CD14-positive monocyte (primary cell): ENCODE results near the gene FAT1. TPM values are rescaled to one million over a fixed set of nuclear protein-coding genes. Genes with fewer than 3 reads are reported as not detected.

ENCODE experiments used
- DNase-seq, 3 donors: peaks; one replicate each; pipeline ENCODE4 v3.0.0-alpha.2; 2011 to 2022
- H2AFZ ChIP-seq: 2 replicates; pipeline ENCODE4 v1.6.0; 2012; ENCODE audit warnings: mild to moderate bottlenecking, low read depth, low read length, inconsistent platforms; ENCODE audit not compliant: insufficient read depth, poor library complexity, severe bottlenecking
- H3K27ac ChIP-seq, 2 donors: 1 replicate in 1 of 2; 2 replicates in 1 of 2; pipeline ENCODE4 v1.5.1; 2012 to 2013; ENCODE audit warnings: low read length in 2 of 2, control low read depth in 1 of 2, inconsistent platforms in 1 of 2, low read depth in 1 of 2, mild to moderate bottlenecking in 1 of 2
- H3K27me3 ChIP-seq, 2 donors: one replicate each; pipeline versions ENCODE4 v1.6.0 to v1.6.1; 2011 to 2013; ENCODE audit warnings: low read length in 2 of 2; ENCODE audit not compliant: control insufficient read depth in 2 of 2, insufficient read depth in 2 of 2
- H3K36me3 ChIP-seq, 2 donors: replicated peaks in 1 of 2; 1 replicate in 1 of 2; 2 replicates in 1 of 2; pipeline versions ENCODE4 v1.5.1 to v1.6.1; 2012 to 2013; ENCODE audit warnings: low read length in 2 of 2, control low read depth in 1 of 2, inconsistent platforms in 1 of 2, mild to moderate bottlenecking in 1 of 2; ENCODE audit not compliant: insufficient read depth in 2 of 2, control insufficient read depth in 1 of 2
- H3K4me1 ChIP-seq, 2 donors: 1 replicate in 1 of 2; 2 replicates in 1 of 2; pipeline versions ENCODE4 v1.5.1 to v1.6.1; 2012 to 2013; ENCODE audit warnings: low read length in 2 of 2, control low read depth in 1 of 2, inconsistent platforms in 1 of 2, mild to moderate bottlenecking in 1 of 2, moderate library complexity in 1 of 2; ENCODE audit not compliant: insufficient read depth in 2 of 2, control insufficient read depth in 1 of 2
- H3K4me2 ChIP-seq: replicated peaks from 2 replicates; pipeline ENCODE3; 2012; ENCODE audit warnings: low read length, moderate library complexity, mild to moderate bottlenecking; ENCODE audit not compliant: poor library complexity, severe bottlenecking; ENCODE audit errors: extremely low read depth
- H3K4me3 ChIP-seq, 3 experiments: fragments of 200-600 bp in 1 of 3; sonication (generic) in 1 of 3; replicated peaks in 1 of 3; 1 replicate in 2 of 3; 2 replicates in 1 of 3; pipeline ENCODE4 v1.5.1; 2011 to 2013; ENCODE audit warnings: low read length in 3 of 3, mild to moderate bottlenecking in 3 of 3, control low read depth in 2 of 3, low read depth in 2 of 3, inconsistent platforms in 1 of 3, moderate library complexity in 1 of 3
- H3K79me2 ChIP-seq: 2 replicates; pipeline ENCODE4 v1.6.0; 2012; ENCODE audit warnings: mild to moderate bottlenecking, control low read depth, inconsistent platforms, low read length, moderate library complexity; ENCODE audit not compliant: insufficient read depth
- H3K9ac ChIP-seq: 2 replicates; pipeline ENCODE4 v1.6.0; 2017; ENCODE audit warnings: low read length, mild to moderate bottlenecking; ENCODE audit not compliant: insufficient read depth, poor library complexity, severe bottlenecking
- H3K9me3 ChIP-seq, 2 donors: replicated peaks in 1 of 2; 1 replicate in 1 of 2; 2 replicates in 1 of 2; pipeline versions ENCODE4 v1.5.1 to v1.6.1; 2012 to 2013; ENCODE audit warnings: low read length in 2 of 2, control low read depth in 1 of 2; ENCODE audit not compliant: control insufficient read depth in 1 of 2, insufficient read depth in 1 of 2
- H4K20me1 ChIP-seq: 2 replicates; pipeline ENCODE4 v1.6.0; 2012; ENCODE audit warnings: mild to moderate bottlenecking, low read length, control low read depth, moderate library complexity; ENCODE audit not compliant: insufficient read depth
- H3K27ac Mint-ChIP-seq, 7 donors: one replicate each; pipeline ENCODE4 v1.8.0; 2020; ENCODE audit warnings: mild to moderate bottlenecking in 7 of 7, mixed read lengths in 7 of 7, moderate library complexity in 6 of 7, inconsistent platforms in 2 of 7
- H3K27me3 Mint-ChIP-seq, 3 donors: one replicate each; pipeline ENCODE4 v1.8.0; 2021 to 2022; ENCODE audit warnings: low read depth in 3 of 3, mild to moderate bottlenecking in 3 of 3, mixed read lengths in 3 of 3, moderate library complexity in 3 of 3, inconsistent platforms in 1 of 3
- H3K36me3 Mint-ChIP-seq, 2 donors: one replicate each; pipeline ENCODE4 v1.8.0; 2020; ENCODE audit warnings: mixed read lengths in 2 of 2, inconsistent platforms in 1 of 2, mild to moderate bottlenecking in 1 of 2
- H3K4me1 Mint-ChIP-seq: one replicate; pipeline ENCODE4 v1.8.0; 2020; ENCODE audit warnings: mild to moderate bottlenecking, mixed read lengths
- H3K4me3 Mint-ChIP-seq, 2 donors: one replicate each; pipeline ENCODE4 v1.8.0; 2020; ENCODE audit warnings: mild to moderate bottlenecking in 2 of 2, mixed read lengths in 2 of 2, moderate library complexity in 1 of 2
- H3K9me3 Mint-ChIP-seq, 7 donors: one replicate each; pipeline ENCODE4 v1.8.0; 2020 to 2022; ENCODE audit warnings: mixed read lengths in 7 of 7, mild to moderate bottlenecking in 6 of 7, moderate library complexity in 6 of 7, inconsistent platforms in 2 of 7
- WGBS: methylation state at CpG from one replicate; pipeline ENCODE4 v1.1.5; 2013; ENCODE audit warnings: missing lambda C conversion rate; ENCODE audit not compliant: insufficient coverage; 5-methylcytosine and 5-hydroxymethylcytosine counted together
- intact Hi-C, 2 donors: fragments of 100-400 bp; cut with micrococcal nuclease; formaldehyde crosslinking; loops; one replicate each; pipeline versions ENCODE4 v1.15.0 to v1.15.1; 2023
- polyA plus RNA-seq, 3 donors: library from polyadenylated mRNA; depleted of rRNA in 1 of 3; unstranded in 2 of 3; stranded (reverse) in 1 of 3; fragments of 300-500 nt in 2 of 3; fragments of >200 nt in 1 of 3; fragmentation: Illumina TruSeq in 2 of 3; gene quantifications; 1 replicate in 2 of 3; 2 replicates in 1 of 3; pipeline ENCODE4 v1.2.3, GENCODE V29; 2012 to 2021
- TF ChIP-seq, protein P1 (sequence below): fragments of 200-600 bp; IDR thresholded peaks from one replicate; pipeline ENCODE4 v1.8.0; 2022; ENCODE audit warnings: antibody characterized with exemption, mild to moderate bottlenecking

Gene FAT1
- polyA plus RNA-seq, 3 donors, result not detected

DNA sequence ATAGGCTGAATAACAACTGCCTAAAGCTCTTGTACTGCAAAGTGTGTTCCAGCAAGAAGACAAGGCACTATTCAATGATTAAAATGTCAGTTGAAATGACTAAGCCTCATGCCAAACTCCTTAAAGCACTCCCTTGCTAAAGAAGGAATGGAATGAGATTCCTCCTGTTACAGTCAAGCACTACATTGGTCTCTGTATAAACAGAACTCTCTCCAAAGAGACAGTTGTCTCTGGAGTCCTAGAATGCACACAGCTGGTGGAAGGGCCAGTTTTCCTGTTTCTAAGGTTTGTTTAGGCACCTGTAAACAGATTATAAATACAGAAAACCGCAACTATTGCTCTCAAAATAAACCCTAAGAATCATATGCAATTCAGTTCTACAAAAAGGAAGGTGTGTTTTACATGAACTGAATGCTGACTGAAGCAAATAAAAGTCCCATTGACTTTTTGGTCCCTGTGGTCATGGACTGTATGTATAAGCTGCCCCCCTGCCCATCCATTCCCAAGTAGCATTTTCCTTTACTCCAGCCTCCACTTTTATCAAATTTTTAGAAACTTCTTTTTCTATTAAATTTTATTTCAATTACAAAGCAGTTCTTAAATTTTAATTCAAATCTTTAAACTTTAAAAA lies 47.0 kb downstream of the FAT1 start:
- H3K36me3 Mint-ChIP-seq, result no peaks in the 10 kb centered on the region
- peaks cover 0 to 2% (median 0%) of the 10 kb centered on the region in 7 donors for H3K9me3 Mint-ChIP-seq
- no peak overlapping the region for H3K4me3 Mint-ChIP-seq
- no peak overlapping the region for H3K4me3 ChIP-seq
- H3K4me1 ChIP-seq, result no peaks in the 10 kb centered on the region
- H3K4me1 Mint-ChIP-seq, result no peaks in the 10 kb centered on the region
- no peak for DNase-seq
- H3K36me3 ChIP-seq, result no peaks in the 10 kb centered on the region
- H3K27ac Mint-ChIP-seq, result no peak overlapping the region
- H3K79me2 ChIP-seq, result no peaks in the 10 kb centered on the region
- H3K9me3 ChIP-seq, result no peaks in the 10 kb centered on the region
- H2AFZ ChIP-seq, result no peak overlapping the region
- TF ChIP-seq, protein P1, sequence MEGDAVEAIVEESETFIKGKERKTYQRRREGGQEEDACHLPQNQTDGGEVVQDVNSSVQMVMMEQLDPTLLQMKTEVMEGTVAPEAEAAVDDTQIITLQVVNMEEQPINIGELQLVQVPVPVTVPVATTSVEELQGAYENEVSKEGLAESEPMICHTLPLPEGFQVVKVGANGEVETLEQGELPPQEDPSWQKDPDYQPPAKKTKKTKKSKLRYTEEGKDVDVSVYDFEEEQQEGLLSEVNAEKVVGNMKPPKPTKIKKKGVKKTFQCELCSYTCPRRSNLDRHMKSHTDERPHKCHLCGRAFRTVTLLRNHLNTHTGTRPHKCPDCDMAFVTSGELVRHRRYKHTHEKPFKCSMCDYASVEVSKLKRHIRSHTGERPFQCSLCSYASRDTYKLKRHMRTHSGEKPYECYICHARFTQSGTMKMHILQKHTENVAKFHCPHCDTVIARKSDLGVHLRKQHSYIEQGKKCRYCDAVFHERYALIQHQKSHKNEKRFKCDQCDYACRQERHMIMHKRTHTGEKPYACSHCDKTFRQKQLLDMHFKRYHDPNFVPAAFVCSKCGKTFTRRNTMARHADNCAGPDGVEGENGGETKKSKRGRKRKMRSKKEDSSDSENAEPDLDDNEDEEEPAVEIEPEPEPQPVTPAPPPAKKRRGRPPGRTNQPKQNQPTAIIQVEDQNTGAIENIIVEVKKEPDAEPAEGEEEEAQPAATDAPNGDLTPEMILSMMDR, result no peak
- no peak overlapping the region for H3K9ac ChIP-seq
- WGBS, result no CpG with 5 or more reads among the region's 1 CpG
- intact Hi-C loops, result no loop called here
- no peaks in the 10 kb centered on the region for H4K20me1 ChIP-seq
- no peak overlapping the region for H3K4me2 ChIP-seq
- H3K27ac ChIP-seq, result no peak overlapping the region
- H3K27me3 ChIP-seq, result no peaks in the 10 kb centered on the region
- H3K27me3 Mint-ChIP-seq, result peaks cover 0 to 3% (median 0%) of the 10 kb centered on the region in 3 donors

DNA sequence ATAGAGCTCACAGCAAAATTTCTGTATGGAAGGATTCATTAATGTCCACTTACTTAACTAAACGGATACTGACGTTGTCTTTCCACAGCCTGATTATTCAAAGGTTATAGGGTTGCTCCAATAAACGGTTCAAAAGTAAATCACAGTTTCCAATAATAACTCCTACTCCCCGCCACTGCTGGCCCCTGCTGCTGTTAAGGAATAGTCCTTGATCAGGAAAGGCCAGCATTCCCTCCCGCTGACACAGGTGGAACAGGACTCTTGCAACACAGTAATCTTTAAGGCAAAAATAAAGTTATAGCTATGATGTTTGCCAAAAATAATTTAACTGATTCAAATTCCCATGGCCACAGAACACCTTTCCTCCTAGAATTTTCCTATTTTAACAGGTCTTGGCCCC lies 53.9 kb downstream of the FAT1 start:
- no peaks in the 10 kb centered on the region for H3K36me3 Mint-ChIP-seq
- Histone ChIP-seq H3K9ac (no peak overlapping the region), H3K4me3 (no peak overlapping the region), H3K4me1 (no peaks in the 10 kb centered on the region), H3K9me3 (no peaks in the 10 kb centered on the region), H2AFZ (no peak overlapping the region), H3K4me2 (no peak overlapping the region), H3K27ac (no peak overlapping the region), H3K27me3 (no peaks in the 10 kb centered on the region), H3K79me2 (no peaks in the 10 kb centered on the region), H3K36me3 (no peaks in the 10 kb centered on the region), H4K20me1 (no peaks in the 10 kb centered on the region)
- intact Hi-C loops, result no loop called here
- peaks cover 0 to 3% (median 0%) of the 10 kb centered on the region in 7 donors for H3K9me3 Mint-ChIP-seq
- no peak for DNase-seq
- H3K27me3 Mint-ChIP-seq, result peaks cover 0 to 6% (median 1%) of the 10 kb centered on the region in 3 donors
- TF ChIP-seq, protein P1, result no peak
- H3K27ac Mint-ChIP-seq, result no peak overlapping the region
- WGBS, result 83% methylated on average over 1 of the region's 5 CpGs
- H3K4me3 Mint-ChIP-seq, result no peak overlapping the region
- no peaks in the 10 kb centered on the region for H3K4me1 Mint-ChIP-seq
